Adrenal gland (tissue), 5 donors: Measurements from ENCODE around the gene INF2.

ENCODE experiments used
- CTCF ChIP-seq, 6 experiments: fragments of 450-650 bp in 4 of 6; fragments of 200-600 bp in 2 of 6; sonication (generic) in 1 of 6; IDR thresholded peaks; 1 replicate in 5 of 6; 2 replicates in 1 of 6; pipeline versions ENCODE4 v1.5.1 to v1.8.0; 2016 to 2021; ENCODE audit warnings: antibody characterized with exemption in 6 of 6, mild to moderate bottlenecking in 2 of 6, moderate library complexity in 1 of 6
- POLR2A ChIP-seq, 2 donors: fragments of 450-650 bp; IDR thresholded peaks; one replicate each; pipeline ENCODE4 v1.6.1; 2017; ENCODE audit warnings: antibody characterized with exemption in 2 of 2, mild to moderate bottlenecking in 2 of 2, moderate library complexity in 1 of 2
- donor health status: DM: no; HTN: no; CAD: no.

- TF ChIP-seq CTCF (IDR thresholded peaks at IDR 0.05) (no peak), POLR2A (IDR thresholded peaks at IDR 0.05) (no peak)
Measured at GRCh38 chr14:104750056-104750752, 60.8 kb downstream of the INF2 start.
